Effector memory CD8-positive, alpha-beta T cell (primary cell): ENCODE data around the gene EFTUD2.

Experiments used
- ATAC-seq: fragments of 150-1000 bp; cut with Tn5 transposase; replicated peaks from 2 replicates; pipeline ENCODE4 v1.10.0; 2021; ENCODE audit warnings: mild to moderate bottlenecking, moderate library complexity
- DNase-seq, 3 experiments: peaks; one replicate each; pipeline ENCODE4 v3.0.0; 2021
- H3K27ac Mint-ChIP-seq, 2 donors: one replicate each; pipeline ENCODE4 v1.8.0; 2022; ENCODE audit warnings: mild to moderate bottlenecking in 2 of 2, mixed read lengths in 2 of 2, moderate library complexity in 2 of 2
- H3K27me3 Mint-ChIP-seq, 2 donors: one replicate each; pipeline ENCODE4 v1.8.0; 2022; ENCODE audit warnings: mixed read lengths in 2 of 2
- H3K36me3 Mint-ChIP-seq: one replicate; pipeline ENCODE4 v1.8.0; 2022; ENCODE audit warnings: mild to moderate bottlenecking, moderate library complexity, mixed read lengths; ENCODE audit not compliant: insufficient read depth
- H3K4me1 Mint-ChIP-seq, 2 donors: one replicate each; pipeline ENCODE4 v1.8.0; 2022; ENCODE audit warnings: low read depth in 2 of 2, mixed read lengths in 2 of 2
- H3K4me3 Mint-ChIP-seq, 2 donors: one replicate each; pipeline ENCODE4 v1.8.0; 2022; ENCODE audit warnings: mild to moderate bottlenecking in 2 of 2, mixed read lengths in 2 of 2, moderate library complexity in 2 of 2
- H3K9me3 Mint-ChIP-seq, 2 donors: one replicate each; pipeline ENCODE4 v1.8.0; 2022; ENCODE audit warnings: mixed read lengths in 2 of 2

EFTUD2 gene

DNA sequence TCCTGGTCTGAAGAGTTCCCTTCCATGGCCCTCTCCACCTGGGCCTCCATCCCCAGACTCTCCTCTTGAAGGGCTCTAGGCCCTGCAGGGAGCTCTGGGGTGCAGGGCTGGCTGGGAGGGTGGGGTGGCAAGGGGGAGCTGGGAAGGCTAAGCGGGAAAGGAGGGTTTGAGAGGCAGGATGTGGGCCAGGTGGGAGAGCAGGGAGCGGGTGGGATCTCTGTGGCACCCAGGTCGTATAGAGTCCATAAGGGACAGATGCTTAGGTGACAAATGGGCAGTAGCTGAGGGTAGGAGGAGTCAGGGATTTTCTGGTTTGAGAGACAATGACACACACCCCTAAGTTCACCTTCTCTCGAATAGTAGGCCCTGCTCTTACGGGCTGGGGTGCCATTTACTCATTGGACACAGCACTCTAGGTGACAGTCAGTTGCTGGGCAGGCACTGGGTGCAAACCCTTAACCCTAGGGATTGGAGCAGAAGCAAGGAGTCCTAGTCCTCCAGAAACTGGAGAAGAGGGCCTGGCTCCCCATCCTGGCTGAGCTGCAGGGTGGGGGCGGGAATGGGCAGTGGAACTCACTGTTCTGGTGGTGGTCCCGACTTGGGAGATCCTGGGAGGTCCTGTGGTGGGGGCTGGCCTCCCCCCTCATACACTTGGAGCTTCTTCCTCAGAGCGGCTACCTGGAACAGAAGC is 33.0 kb upstream of the EFTUD2 start:
- H3K36me3 Mint-ChIP-seq, result peaks cover 6% of the 10 kb centered on the region
- H3K27me3 Mint-ChIP-seq, result no peaks in the 10 kb centered on the region
- no peak for DNase-seq
- peak overlapping the region; percentile 35 to 47 for H3K27ac Mint-ChIP-seq
- H3K4me1 Mint-ChIP-seq, result peaks cover 0 to 5% of the 10 kb centered on the region in 2 donors
- ATAC-seq, result no peak
- no peaks in the 10 kb centered on the region for H3K9me3 Mint-ChIP-seq
- H3K4me3 Mint-ChIP-seq, result no peak overlapping the region

- Mint-ChIP-seq H3K36me3 (peaks cover 6% of the 10 kb centered on the region), H3K4me1 (peaks cover 0 to 5% of the 10 kb centered on the region in 2 donors), H3K27me3 (no peaks in the 10 kb centered on the region), H3K4me3 (no peak overlapping the region), H3K27ac (peak overlapping the region in 1 of 2 donors; percentile 2), H3K9me3 (no peaks in the 10 kb centered on the region)
- no peak for ATAC-seq
- DNase-seq, result no peak
Measured at GRCh38 chr17:44931376-44931775, 32.1 kb upstream of the EFTUD2 start.

DNA sequence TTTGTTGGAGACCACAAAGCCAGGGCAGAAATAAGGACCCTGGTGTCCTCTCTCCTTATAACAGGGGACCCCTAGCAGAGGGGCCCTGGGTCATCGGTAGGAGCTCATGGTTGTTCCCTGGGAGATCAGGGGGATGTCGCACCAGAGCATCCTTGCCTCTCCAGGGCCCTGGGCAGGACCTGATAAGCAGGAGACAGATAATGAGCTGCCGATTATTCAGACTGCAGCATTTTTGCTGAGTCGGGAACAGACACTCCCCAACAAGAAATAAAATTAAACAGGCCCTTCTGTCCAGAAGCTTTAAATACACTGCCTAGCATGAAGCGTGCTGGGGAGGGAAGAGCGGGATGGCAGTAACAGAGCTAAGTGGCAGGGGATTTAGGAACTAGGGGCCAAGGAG is 31.4 kb upstream of the EFTUD2 start:
- H3K4me3 Mint-ChIP-seq, result no peak overlapping the region
- no peaks in the 10 kb centered on the region for H3K27me3 Mint-ChIP-seq
- ATAC-seq (no peak), DNase-seq (no peak)
- H3K4me1 Mint-ChIP-seq, result peaks cover 0 to 4% of the 10 kb centered on the region in 2 donors
- H3K9me3 Mint-ChIP-seq, result no peaks in the 10 kb centered on the region
- peaks cover 6% of the 10 kb centered on the region for H3K36me3 Mint-ChIP-seq
- peak overlapping the region in 1 of 2 donors; percentile 2 for H3K27ac Mint-ChIP-seq

- H3K27me3 Mint-ChIP-seq, result no peaks in the 10 kb centered on the region
- peak overlapping the region in 1 of 2 donors; percentile 2 for H3K27ac Mint-ChIP-seq
- H3K9me3 Mint-ChIP-seq, result no peaks in the 10 kb centered on the region
- H3K4me1 Mint-ChIP-seq, result no peaks in the 10 kb centered on the region
- ATAC-seq (no peak), DNase-seq (no peak)
- no peak overlapping the region for H3K4me3 Mint-ChIP-seq
- H3K36me3 Mint-ChIP-seq, result peaks cover 6% of the 10 kb centered on the region
Measured at GRCh38 chr17:44928950-44929720, 29.9 kb upstream of the EFTUD2 start.

DNA sequence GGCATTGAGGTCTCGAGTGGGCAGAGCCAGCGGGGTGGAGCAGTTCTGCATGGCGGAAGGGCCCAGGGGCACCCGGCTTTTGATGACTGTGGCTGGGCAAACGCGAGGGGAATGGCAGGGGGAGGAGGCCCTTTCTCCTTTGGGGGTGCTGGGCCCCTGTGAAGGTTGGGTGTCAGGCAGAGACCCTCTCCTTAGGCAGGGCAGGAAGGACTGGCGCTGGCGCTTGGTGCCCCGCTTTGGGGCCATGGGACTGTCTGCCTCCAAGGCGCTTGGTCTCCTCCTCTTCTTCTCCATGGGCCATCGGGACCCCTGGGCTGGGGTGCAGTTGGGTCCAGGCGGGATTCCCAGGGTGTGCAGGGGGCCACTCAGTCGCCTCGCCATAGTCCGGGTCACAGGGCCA is 28.9 kb upstream of the EFTUD2 start:
- H3K27me3 Mint-ChIP-seq, result peaks cover 0 to under 1% of the 10 kb centered on the region in 2 donors
- peak overlapping the region in 1 of 2 donors; percentile 76 for H3K27ac Mint-ChIP-seq
- H3K4me3 Mint-ChIP-seq, result no peak overlapping the region
- no peaks in the 10 kb centered on the region for H3K4me1 Mint-ChIP-seq
- H3K9me3 Mint-ChIP-seq, result no peaks in the 10 kb centered on the region
- ATAC-seq, result no peak
- peaks cover 6% of the 10 kb centered on the region for H3K36me3 Mint-ChIP-seq
- DNase-seq, result no peak

DNA sequence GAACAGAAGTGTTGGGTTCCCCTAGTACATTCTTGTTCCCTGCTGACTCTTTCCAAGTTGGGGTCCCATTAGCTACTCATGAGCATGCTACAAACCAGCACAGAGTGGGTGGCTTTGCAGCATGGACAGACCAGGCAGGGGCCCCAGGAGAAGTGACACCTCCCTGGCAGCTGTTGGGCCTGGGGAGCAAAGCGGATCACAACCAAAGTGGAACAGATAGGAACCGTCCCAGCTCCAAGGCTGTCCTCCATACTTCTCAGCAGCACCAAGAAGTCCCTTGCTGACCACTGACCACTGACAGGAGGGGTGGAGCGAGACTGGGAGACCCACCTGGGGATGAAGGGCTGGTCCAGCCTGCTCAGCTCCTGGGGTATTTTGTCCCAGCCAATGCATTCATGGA is 28.5 kb upstream of the EFTUD2 start:
- Mint-ChIP-seq H3K4me3 (no peak overlapping the region), H3K9me3 (no peaks in the 10 kb centered on the region), H3K4me1 (no peaks in the 10 kb centered on the region), H3K36me3 (peaks cover 6% of the 10 kb centered on the region), H3K27me3 (peaks cover 0 to 5% of the 10 kb centered on the region in 2 donors), H3K27ac (peak overlapping the region in 1 of 2 donors; percentile 76)
- DNase-seq (no peak), ATAC-seq (no peak)

- Mint-ChIP-seq H3K4me3 (no peak overlapping the region), H3K4me1 (no peaks in the 10 kb centered on the region), H3K36me3 (peaks cover 6% of the 10 kb centered on the region), H3K27ac (peak overlapping the region in 1 of 2 donors; percentile 67), H3K9me3 (no peaks in the 10 kb centered on the region), H3K27me3 (peaks cover 0 to 12% of the 10 kb centered on the region in 2 donors)
- no peak for DNase-seq
- ATAC-seq, result no peak
Measured at GRCh38 chr17:44926821-44927525, 27.7 kb upstream of the EFTUD2 start.

- Mint-ChIP-seq H3K36me3 (peaks cover 6% of the 10 kb centered on the region), H3K4me3 (no peak overlapping the region), H3K4me1 (no peaks in the 10 kb centered on the region), H3K9me3 (no peaks in the 10 kb centered on the region), H3K27me3 (peaks cover 7 to 22% of the 10 kb centered on the region in 2 donors), H3K27ac (peak overlapping the region in 1 of 2 donors; percentile 67)
- no peak for ATAC-seq
- DNase-seq, result no peak
Measured at GRCh38 chr17:44925731-44926697, 26.8 kb upstream of the EFTUD2 start.

- DNase-seq, result no peak
- no peak overlapping the region for H3K4me3 Mint-ChIP-seq
- peaks cover 2% of the 10 kb centered on the region for H3K36me3 Mint-ChIP-seq
- no peak for ATAC-seq
- no peak overlapping the region for H3K27ac Mint-ChIP-seq
- H3K27me3 Mint-ChIP-seq, result peaks cover 10 to 33% of the 10 kb centered on the region in 2 donors
- H3K9me3 Mint-ChIP-seq, result no peaks in the 10 kb centered on the region
- no peaks in the 10 kb centered on the region for H3K4me1 Mint-ChIP-seq
Measured at GRCh38 chr17:44924107-44924544, 24.9 kb upstream of the EFTUD2 start.

DNA sequence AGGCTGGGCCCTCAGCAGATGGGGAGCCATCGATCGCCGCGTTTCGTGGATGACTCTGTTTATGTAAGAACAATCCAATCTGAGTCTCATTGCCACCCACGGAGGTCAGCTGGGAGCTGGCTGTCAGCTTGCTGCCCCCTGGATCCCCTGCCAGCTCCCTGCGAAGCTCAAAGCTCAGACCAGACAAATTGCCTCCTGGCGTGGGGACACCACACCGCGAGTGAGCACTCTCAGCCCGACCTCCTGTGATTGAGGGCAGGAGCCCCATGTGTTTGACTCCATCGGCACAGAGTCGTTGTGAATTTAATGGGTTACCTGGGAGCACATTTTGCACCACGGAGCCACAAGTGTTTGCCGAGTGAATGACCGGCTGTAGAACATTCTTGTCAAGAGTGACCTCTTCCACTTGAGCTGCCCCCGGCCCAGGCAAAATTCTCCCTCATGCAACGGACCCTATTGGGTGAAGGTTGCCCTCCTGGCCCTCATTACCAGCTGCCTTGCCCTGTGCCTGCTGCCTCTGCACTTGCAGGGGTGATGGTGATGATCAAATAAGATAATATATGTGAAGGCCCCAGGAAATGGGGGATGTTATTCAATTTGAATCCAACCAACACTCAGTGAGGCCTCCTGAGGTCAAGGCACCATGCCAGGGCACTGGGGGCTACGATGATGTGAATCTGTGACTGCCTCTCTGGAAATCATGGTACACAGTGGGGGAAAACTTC is 23.7 kb upstream of the EFTUD2 start:
- H3K9me3 Mint-ChIP-seq, result no peaks in the 10 kb centered on the region
- H3K27me3 Mint-ChIP-seq, result peaks cover 10 to 33% of the 10 kb centered on the region in 2 donors
- DNase-seq (no peak), ATAC-seq (no peak)
- no peaks in the 10 kb centered on the region for H3K36me3 Mint-ChIP-seq
- H3K27ac Mint-ChIP-seq, result no peak overlapping the region
- H3K4me3 Mint-ChIP-seq, result no peak overlapping the region
- no peaks in the 10 kb centered on the region for H3K4me1 Mint-ChIP-seq

DNA sequence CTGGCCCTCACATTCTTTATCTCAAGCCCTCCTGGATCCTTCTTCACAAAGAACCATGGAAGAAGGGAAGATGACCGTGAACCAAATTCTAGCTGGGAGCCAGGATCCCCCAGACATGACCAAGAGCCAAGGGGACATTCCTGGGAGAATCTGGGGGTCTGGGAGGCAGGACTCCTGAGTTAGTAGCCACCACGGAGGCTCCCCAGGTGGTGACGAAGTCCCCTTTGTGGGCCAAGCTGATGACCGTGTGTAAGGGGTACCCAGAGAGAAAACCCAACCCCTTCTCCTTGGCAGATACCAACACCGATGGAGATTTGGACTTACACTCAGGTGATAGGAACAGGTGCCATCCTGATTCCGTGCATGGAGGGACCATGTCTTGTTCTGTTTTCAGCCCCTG is 22.9 kb upstream of the EFTUD2 start:
- no peaks in the 10 kb centered on the region for H3K4me1 Mint-ChIP-seq
- no peaks in the 10 kb centered on the region for H3K36me3 Mint-ChIP-seq
- no peaks in the 10 kb centered on the region for H3K9me3 Mint-ChIP-seq
- H3K27me3 Mint-ChIP-seq, result peaks cover 10 to 39% of the 10 kb centered on the region in 2 donors
- ATAC-seq (no peak), DNase-seq (no peak)
- peak overlapping the region in 1 of 2 donors; percentile 59 for H3K27ac Mint-ChIP-seq
- no peak overlapping the region for H3K4me3 Mint-ChIP-seq

DNA sequence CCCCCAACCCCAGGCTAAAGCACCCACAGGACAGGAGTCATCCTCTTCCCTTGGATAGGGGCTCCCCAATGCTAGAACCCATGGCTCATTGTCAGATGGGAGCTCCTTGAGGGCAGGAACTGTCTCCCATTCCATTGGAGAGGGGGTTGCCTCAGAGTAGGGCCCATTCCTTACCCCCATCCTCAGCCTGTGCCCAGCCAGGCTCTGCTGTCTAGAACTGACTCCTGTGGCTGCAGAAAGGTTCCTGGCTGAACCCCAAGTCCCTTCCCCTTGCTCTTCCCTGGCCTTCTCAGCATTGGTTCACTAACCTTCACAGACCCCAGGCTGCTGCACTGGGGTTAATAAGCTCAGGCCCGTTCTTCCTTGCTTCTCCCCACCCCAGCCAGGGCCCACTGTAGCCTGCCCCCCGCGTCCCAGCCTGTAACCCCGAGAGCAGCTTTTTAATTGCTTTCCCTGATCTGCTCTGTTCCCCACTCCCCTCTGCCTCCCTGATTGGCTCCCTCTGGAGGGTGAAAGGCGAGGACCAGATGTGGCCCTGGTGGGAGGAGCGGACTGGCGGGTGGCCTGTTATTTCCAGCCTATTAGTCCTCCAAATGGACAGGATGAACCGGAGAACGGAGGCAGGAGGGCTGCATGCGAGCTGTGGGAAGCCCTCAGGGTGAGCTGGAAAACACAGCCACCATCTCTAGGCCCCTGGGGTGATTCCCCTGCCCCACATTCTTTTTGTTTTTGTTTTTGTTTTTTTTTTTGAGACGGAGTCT is 22.1 kb upstream of the EFTUD2 start:
- H3K9me3 Mint-ChIP-seq, result no peaks in the 10 kb centered on the region
- no peaks in the 10 kb centered on the region for H3K4me1 Mint-ChIP-seq
- H3K27ac Mint-ChIP-seq, result peak overlapping the region; percentile 54 to 59
- no peak for ATAC-seq
- peaks cover 10 to 47% of the 10 kb centered on the region in 2 donors for H3K27me3 Mint-ChIP-seq
- no peak for DNase-seq
- H3K36me3 Mint-ChIP-seq, result no peaks in the 10 kb centered on the region
- H3K4me3 Mint-ChIP-seq, result no peak overlapping the region
